Stomach (tissue), 4 donors: ENCODE results near the gene BST1.

Source experiments
- EP300 ChIP-seq: sonication (generic); formaldehyde crosslinking; IDR thresholded peaks from one replicate; pipeline ENCODE4 v1.6.1; 2017; ENCODE audit warnings: antibody characterized with exemption
- POLR2A ChIP-seq, 4 donors: fragments of 450-650 bp; IDR thresholded peaks; one replicate each; pipeline ENCODE4 v1.6.1; 2016; ENCODE audit warnings: antibody characterized with exemption in 4 of 4, control low read depth in 2 of 4, mild to moderate bottlenecking in 1 of 4, moderate library complexity in 1 of 4
- POLR2AphosphoS5 ChIP-seq, 3 donors: sonication (generic); formaldehyde crosslinking; IDR thresholded peaks; one replicate each; pipeline ENCODE4 v1.6.1; 2016; ENCODE audit warnings: antibody characterized with exemption in 3 of 3
- TF ChIP-seq, protein P1 (sequence below), 7 experiments: fragments of 450-650 bp in 4 of 7; fragments of 200-600 bp in 3 of 7; sonication (generic) in 3 of 7; IDR thresholded peaks; one replicate each; pipeline ENCODE4 v1.5.1; 2016 to 2019; ENCODE audit warnings: antibody characterized with exemption in 7 of 7, control low read depth in 2 of 7, mild to moderate bottlenecking in 1 of 7

DNA sequence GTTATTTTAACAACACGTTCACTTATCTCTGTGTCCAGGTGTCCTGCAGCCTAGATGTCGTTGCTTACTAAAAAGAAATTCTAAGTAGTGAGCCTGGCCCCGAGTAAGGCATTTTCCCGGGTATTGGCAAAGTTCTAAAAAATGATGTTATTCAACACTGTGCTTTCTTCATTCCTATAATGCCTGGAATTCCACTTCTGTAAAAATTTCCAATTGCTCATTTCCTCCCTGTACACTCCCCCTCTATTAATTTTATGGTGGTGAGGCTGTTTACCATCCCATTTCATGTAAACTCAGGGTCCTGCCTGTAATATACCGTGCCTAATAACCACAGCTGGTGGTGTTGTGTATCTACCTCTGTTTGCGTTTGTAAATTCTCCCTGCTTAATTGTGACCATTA, 14.2 kb downstream of the BST1 start:
- TF ChIP-seq, protein P1, sequence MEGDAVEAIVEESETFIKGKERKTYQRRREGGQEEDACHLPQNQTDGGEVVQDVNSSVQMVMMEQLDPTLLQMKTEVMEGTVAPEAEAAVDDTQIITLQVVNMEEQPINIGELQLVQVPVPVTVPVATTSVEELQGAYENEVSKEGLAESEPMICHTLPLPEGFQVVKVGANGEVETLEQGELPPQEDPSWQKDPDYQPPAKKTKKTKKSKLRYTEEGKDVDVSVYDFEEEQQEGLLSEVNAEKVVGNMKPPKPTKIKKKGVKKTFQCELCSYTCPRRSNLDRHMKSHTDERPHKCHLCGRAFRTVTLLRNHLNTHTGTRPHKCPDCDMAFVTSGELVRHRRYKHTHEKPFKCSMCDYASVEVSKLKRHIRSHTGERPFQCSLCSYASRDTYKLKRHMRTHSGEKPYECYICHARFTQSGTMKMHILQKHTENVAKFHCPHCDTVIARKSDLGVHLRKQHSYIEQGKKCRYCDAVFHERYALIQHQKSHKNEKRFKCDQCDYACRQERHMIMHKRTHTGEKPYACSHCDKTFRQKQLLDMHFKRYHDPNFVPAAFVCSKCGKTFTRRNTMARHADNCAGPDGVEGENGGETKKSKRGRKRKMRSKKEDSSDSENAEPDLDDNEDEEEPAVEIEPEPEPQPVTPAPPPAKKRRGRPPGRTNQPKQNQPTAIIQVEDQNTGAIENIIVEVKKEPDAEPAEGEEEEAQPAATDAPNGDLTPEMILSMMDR (IDR thresholded peaks at IDR 0.05) = no peak
- TF ChIP-seq POLR2AphosphoS5 (IDR thresholded peaks at IDR 0.05) (no peak), POLR2A (IDR thresholded peaks at IDR 0.05) (no peak), EP300 (no peak)
